Adrenal gland (tissue), 5 donors: ENCODE measurements around the gene SMG6.

Source experiments
- CTCF ChIP-seq, 6 experiments: fragments of 450-650 bp in 4 of 6; fragments of 200-600 bp in 2 of 6; sonication (generic) in 1 of 6; IDR thresholded peaks; 1 replicate in 5 of 6; 2 replicates in 1 of 6; pipeline versions ENCODE4 v1.5.1 to v1.8.0; 2016 to 2021; ENCODE audit warnings: antibody characterized with exemption in 6 of 6, mild to moderate bottlenecking in 2 of 6, moderate library complexity in 1 of 6
- POLR2A ChIP-seq, 2 donors: fragments of 450-650 bp; IDR thresholded peaks; one replicate each; pipeline ENCODE4 v1.6.1; 2017; ENCODE audit warnings: antibody characterized with exemption in 2 of 2, mild to moderate bottlenecking in 2 of 2, moderate library complexity in 1 of 2
- donor health status: DM: no; HTN: no; CAD: no.

- TF ChIP-seq CTCF (IDR thresholded peaks at IDR 0.05) (no peak), POLR2A (IDR thresholded peaks at IDR 0.05) (no peak)
These were observed 37.3 kb downstream of the SMG6 start for GRCh38 chr17:2266045-2266864.
